Gastroesophageal sphincter (tissue), 4 donors: Measurements from ENCODE around the gene ZNF385D. TPM values are rescaled to one million over a fixed set of nuclear protein-coding genes. Genes with fewer than 3 reads are reported as not detected.

Source experiments
- ATAC-seq: fragments of 150-250 bp; one replicate; pipeline ENCODE4 v1.9.1; 2016; ENCODE audit warnings: mild to moderate bottlenecking, moderate library complexity
- H3K27ac ChIP-seq, 4 donors: fragments of 200-600 bp; sonication (generic) in 3 of 4; 1 replicate in 3 of 4; 2 replicates in 1 of 4; pipeline ENCODE4 v1.5.1; 2016 to 2019
- H3K27me3 ChIP-seq: fragments of 200-600 bp; sonication (generic); one replicate; pipeline ENCODE4 v1.5.1; 2019
- H3K36me3 ChIP-seq, 2 donors: fragments of 200-600 bp; sonication (generic); one replicate each; pipeline ENCODE4 v1.5.1; 2019; ENCODE audit warnings: control low read depth in 1 of 2
- H3K4me1 ChIP-seq, 3 donors: fragments of 200-600 bp; sonication (generic); 1 replicate in 2 of 3; 2 replicates in 1 of 3; pipeline ENCODE4 v1.5.1; 2016 to 2019; ENCODE audit warnings: control low read depth in 2 of 3
- H3K4me3 ChIP-seq, 2 donors: fragments of 200-600 bp; sonication (generic); one replicate each; pipeline ENCODE4 v1.5.1; 2019; ENCODE audit warnings: mild to moderate bottlenecking in 1 of 2, moderate library complexity in 1 of 2
- H3K9me3 ChIP-seq, 3 donors: fragments of 200-600 bp; sonication (generic); one replicate each; pipeline ENCODE4 v1.5.1; 2017 to 2019; ENCODE audit warnings: control low read depth in 2 of 3
- EP300 ChIP-seq: sonication (generic); formaldehyde crosslinking; IDR thresholded peaks from one replicate; pipeline ENCODE4 v1.6.1; 2017; ENCODE audit warnings: antibody characterized with exemption, mild to moderate bottlenecking
- POLR2A ChIP-seq, 2 donors: fragments of 450-650 bp; IDR thresholded peaks; one replicate each; pipeline ENCODE4 v1.6.1; 2017; ENCODE audit warnings: antibody characterized with exemption in 2 of 2, mild to moderate bottlenecking in 2 of 2, moderate library complexity in 1 of 2
- POLR2AphosphoS5 ChIP-seq: sonication (generic); formaldehyde crosslinking; IDR thresholded peaks from one replicate; pipeline ENCODE4 v1.6.1; 2017; ENCODE audit warnings: antibody characterized with exemption
- WGBS, 2 donors: methylation state at CpG; one replicate each; pipeline ENCODE4 v1.1.5; 2018; ENCODE audit warnings: low coverage in 1 of 2; 5-methylcytosine and 5-hydroxymethylcytosine counted together
- total RNA-seq, 4 donors: library from RNA; depleted of rRNA; stranded (reverse); fragments of >200 nt; gene quantifications; one replicate each; pipeline ENCODE4 v1.1.0, GENCODE V29; 2016
- TF ChIP-seq, protein P1 (sequence below), 4 experiments: fragments of 200-600 bp in 2 of 4; fragments of 450-650 bp in 2 of 4; sonication (generic) in 1 of 4; IDR thresholded peaks; one replicate each; pipeline ENCODE4 v1.5.1; 2017 to 2019; ENCODE audit warnings: antibody characterized with exemption in 4 of 4, mild to moderate bottlenecking in 2 of 4, moderate library complexity in 2 of 4

The ZNF385D gene
- total RNA-seq, 4 donors from 2014 or later, result 8.1 to 17.9 (median 11.3) TPM

DNA sequence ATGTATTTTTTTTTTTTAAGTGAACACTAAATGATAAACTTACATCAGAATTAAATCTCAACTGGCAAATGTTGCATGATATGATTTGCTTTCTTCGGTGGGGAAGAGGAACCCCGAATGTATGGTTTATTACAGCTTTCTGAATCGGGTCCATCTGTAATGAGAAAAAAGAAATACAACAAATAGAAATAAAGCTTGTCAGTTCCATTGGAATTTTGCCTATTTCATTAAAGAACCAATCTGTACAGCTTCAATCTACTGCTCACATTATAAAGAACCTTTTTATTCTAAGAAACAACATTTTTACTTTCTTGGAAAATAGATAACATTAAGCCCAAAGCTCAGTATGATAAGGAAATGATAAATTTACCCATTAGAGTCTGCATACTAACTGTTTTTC, 186.5 kb downstream of the ZNF385D start:
- no peaks in the 10 kb centered on the region for H3K9me3 ChIP-seq
- TF ChIP-seq EP300 (no peak), POLR2A (IDR thresholded peaks at IDR 0.05) (no peak), POLR2AphosphoS5 (no peak)
- TF ChIP-seq, protein P1, sequence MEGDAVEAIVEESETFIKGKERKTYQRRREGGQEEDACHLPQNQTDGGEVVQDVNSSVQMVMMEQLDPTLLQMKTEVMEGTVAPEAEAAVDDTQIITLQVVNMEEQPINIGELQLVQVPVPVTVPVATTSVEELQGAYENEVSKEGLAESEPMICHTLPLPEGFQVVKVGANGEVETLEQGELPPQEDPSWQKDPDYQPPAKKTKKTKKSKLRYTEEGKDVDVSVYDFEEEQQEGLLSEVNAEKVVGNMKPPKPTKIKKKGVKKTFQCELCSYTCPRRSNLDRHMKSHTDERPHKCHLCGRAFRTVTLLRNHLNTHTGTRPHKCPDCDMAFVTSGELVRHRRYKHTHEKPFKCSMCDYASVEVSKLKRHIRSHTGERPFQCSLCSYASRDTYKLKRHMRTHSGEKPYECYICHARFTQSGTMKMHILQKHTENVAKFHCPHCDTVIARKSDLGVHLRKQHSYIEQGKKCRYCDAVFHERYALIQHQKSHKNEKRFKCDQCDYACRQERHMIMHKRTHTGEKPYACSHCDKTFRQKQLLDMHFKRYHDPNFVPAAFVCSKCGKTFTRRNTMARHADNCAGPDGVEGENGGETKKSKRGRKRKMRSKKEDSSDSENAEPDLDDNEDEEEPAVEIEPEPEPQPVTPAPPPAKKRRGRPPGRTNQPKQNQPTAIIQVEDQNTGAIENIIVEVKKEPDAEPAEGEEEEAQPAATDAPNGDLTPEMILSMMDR (IDR thresholded peaks at IDR 0.05), result no peak
- H3K27ac ChIP-seq, result no peak overlapping the region
- H3K4me3 ChIP-seq, result no peak overlapping the region
- no peak for ATAC-seq
- WGBS, 2 donors, result 45 to 57% methylated on average over 2 to 3 of the region's 3 CpGs
- no peaks in the 10 kb centered on the region for H3K4me1 ChIP-seq
- no peaks in the 10 kb centered on the region for H3K27me3 ChIP-seq
- H3K36me3 ChIP-seq, result peaks cover 0 to 19% of the 10 kb centered on the region in 2 donors

DNA sequence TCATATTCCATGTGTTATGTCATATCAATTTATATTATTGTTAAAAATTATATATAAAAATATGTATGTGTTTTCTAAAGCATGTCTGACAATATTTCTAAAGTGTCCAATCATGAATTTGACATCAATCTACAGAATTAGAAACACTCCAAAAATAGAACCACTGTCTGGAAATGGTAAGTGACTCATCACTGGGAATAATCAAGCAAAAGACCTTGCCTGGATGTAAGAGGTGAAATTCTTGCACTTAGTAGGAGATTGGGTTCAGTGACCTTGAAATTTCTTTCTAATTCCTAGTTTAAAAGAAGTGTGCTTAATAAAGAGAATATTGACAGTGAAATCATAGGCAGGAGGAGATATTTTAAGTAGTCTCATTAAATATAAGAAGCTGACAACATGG, 188.8 kb downstream of the ZNF385D start:
- Histone ChIP-seq H3K27me3 (no peaks in the 10 kb centered on the region), H3K4me3 (no peak overlapping the region)
- ATAC-seq, result no peak

DNA sequence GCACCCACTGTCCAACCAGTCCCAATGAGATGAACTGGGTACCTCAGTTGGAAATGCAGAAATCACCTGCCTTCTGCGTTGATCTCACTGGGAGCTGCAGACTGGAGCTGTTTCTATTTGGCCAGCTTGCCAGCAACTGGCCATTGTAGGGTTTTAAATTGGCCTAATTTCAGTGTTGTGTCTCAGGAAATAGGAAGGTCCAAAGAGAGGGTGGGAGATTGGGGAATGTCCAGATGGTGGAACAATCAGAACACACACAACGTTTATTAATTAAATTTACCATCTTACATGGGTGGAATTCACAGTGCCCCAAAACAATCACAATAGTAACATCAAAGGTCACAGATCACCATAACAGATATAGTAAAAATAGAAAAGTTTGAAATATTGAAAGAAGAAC, 189.5 kb downstream of the ZNF385D start:
- no peak for ATAC-seq

More for the DNA sequence above, 188.8 kb downstream of the ZNF385D start:
- peaks cover 0 to 19% of the 10 kb centered on the region in 2 donors for H3K36me3 ChIP-seq
- TF ChIP-seq POLR2AphosphoS5 (no peak), EP300 (no peak), POLR2A (IDR thresholded peaks at IDR 0.05) (no peak)
- TF ChIP-seq, protein P1 (IDR thresholded peaks at IDR 0.05), result no peak
- H3K4me1 ChIP-seq, result no peaks in the 10 kb centered on the region
- H3K9me3 ChIP-seq, result no peaks in the 10 kb centered on the region
- no peak overlapping the region for H3K27ac ChIP-seq

DNA sequence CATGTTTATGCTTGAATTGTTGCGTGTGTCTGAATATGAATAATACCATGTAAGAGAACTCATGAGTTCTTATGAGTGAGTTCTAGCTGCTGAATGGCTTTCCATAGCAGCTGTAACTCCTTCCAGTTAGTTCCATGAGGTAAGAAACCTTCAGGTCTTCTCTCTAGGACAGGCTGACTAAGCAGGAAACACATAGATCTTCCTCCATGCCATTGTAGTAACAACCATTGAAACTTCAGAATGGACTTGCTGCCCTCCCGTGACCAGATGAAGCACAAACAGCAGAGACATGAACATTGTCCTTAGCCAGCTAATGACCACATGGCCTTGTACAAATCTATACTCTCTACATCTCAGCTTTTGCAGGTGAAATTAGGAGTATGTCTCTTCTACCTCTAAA, 200.0 kb downstream of the ZNF385D start:
- no peak for ATAC-seq
- no peak overlapping the region for H3K27ac ChIP-seq

More for the DNA sequence above, 189.5 kb downstream of the ZNF385D start:
- Histone ChIP-seq H3K9me3 (no peaks in the 10 kb centered on the region), H3K36me3 (peaks cover 0 to 19% of the 10 kb centered on the region in 2 donors), H3K4me3 (no peak overlapping the region), H3K27ac (no peak overlapping the region), H3K27me3 (no peaks in the 10 kb centered on the region), H3K4me1 (no peaks in the 10 kb centered on the region)
- TF ChIP-seq POLR2A (IDR thresholded peaks at IDR 0.05), result no peak
- no peak for TF ChIP-seq POLR2AphosphoS5
- TF ChIP-seq EP300, result no peak
- TF ChIP-seq, protein P1 (IDR thresholded peaks at IDR 0.05), result no peak
- WGBS, 2 donors, result 70 to 76% methylated on average over 1 to 2 of the region's 2 CpGs

DNA sequence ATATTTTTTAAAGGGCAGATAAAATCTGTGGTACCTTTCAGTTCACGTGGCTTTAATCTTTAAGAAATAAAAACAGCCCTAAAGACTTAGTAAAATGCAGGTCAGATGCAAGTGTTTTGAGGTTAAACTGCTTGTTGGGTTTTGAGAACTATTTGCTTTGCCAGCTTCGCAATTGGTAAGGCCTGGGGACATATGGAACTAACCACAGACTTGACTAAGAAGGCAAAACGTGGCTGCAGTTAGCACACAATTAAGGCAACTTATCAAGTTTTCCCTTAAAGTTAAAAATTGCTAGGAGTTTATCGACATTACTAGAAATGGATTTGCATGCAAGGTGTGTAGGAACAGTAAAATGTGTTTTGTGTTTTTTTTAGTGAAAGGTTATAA, 206.9 kb downstream of the ZNF385D start:
- H3K27me3 ChIP-seq, result no peaks in the 10 kb centered on the region
- ATAC-seq, result no peak
- no peaks in the 10 kb centered on the region for H3K4me1 ChIP-seq
- no peaks in the 10 kb centered on the region for H3K36me3 ChIP-seq
- H3K27ac ChIP-seq, result no peak overlapping the region
- H3K4me3 ChIP-seq, result no peak overlapping the region
- 70 to 74% methylated on average over 4 of the region's 4 CpGs for WGBS, 2 donors
- no peaks in the 10 kb centered on the region for H3K9me3 ChIP-seq
- TF ChIP-seq EP300 (no peak), POLR2A (IDR thresholded peaks at IDR 0.05) (no peak), POLR2AphosphoS5 (no peak)
- TF ChIP-seq, protein P1 (IDR thresholded peaks at IDR 0.05), result no peak

More for the DNA sequence above, 200.0 kb downstream of the ZNF385D start:
- Histone ChIP-seq H3K36me3 (no peaks in the 10 kb centered on the region), H3K27me3 (no peaks in the 10 kb centered on the region), H3K9me3 (no peaks in the 10 kb centered on the region), H3K4me1 (no peaks in the 10 kb centered on the region), H3K4me3 (no peak overlapping the region)
- TF ChIP-seq POLR2A (IDR thresholded peaks at IDR 0.05) (no peak), POLR2AphosphoS5 (no peak), EP300 (no peak)
- TF ChIP-seq, protein P1 (IDR thresholded peaks at IDR 0.05), result no peak
- 83 to 91% methylated on average over 2 of the region's 2 CpGs for WGBS, 2 donors
